GM13976 (cell line): ENCODE measurements around the gene TTLL3.
A peak's percentile ranks its signal among the peaks of the same experiment; 100 is the strongest.
"Not testable (repeated sequence)": the region's sequence is repeated elsewhere in the genome, so short reads cannot be mapped to it uniquely, and the experiment has no call there.

ENCODE experiments used
- DNase-seq: peaks from one replicate; pipeline ENCODE4 v3.0.0; 2012; ENCODE audit warnings: low spot score
- CTCF ChIP-seq: IDR thresholded peaks from 2 replicates; pipeline ENCODE4 v1.5.1; 2012; ENCODE audit warnings: borderline replicate concordance, mild to moderate bottlenecking; ENCODE audit not compliant: insufficient read depth; ENCODE audit errors: extremely low read depth, missing control alignments, control extremely low read depth
- in situ Hi-C: fragments of 300-500 bp; cut with MboI; formaldehyde crosslinking; loops from one replicate; pipeline ENCODE4 v1.12.0; 2022; ENCODE audit warnings: low sequenced_read_pairs, mixed read lengths, inconsistent platforms; ENCODE audit not compliant: unreplicated experiment

The TTLL3 gene

GRCh38 chr3:9859530-9860025 is 49.5 kb downstream of the TTLL3 start:
- in situ Hi-C loops = no loop called here
- no peak for TF ChIP-seq CTCF
- DNase-seq = no peak

- no peak for TF ChIP-seq CTCF
- no peak for DNase-seq
- in situ Hi-C loops = no loop called here
These were observed 51.1 kb downstream of the TTLL3 start for GRCh38 chr3:9861201-9861600.

DNA sequence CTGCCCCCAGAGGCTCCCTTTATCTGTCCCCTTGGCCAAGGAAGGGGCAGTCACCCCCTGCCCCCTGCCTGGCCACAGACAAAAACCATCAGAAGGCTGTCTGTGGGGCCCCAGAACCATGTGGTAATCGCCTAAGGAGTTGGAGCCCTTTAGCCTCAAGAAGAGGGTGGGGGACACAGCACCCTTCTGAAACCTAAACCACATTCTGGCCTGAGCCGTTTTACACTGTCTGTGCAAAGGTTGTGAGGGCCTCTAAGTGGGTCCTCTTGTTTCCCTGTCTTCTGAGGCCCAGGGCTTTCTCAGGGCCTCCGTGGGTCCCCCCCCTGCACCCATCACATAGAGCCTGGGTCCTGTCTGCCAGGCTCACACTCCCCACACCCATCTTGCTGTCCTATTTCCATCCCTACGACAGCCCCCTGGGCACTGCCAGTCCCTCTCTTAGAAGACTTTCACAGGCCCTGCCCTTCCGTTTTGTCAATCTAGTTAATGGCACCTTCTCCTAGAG is 51.6 kb downstream of the TTLL3 start:
- DNase-seq = peak; percentile 27
- no peak for TF ChIP-seq CTCF
- in situ Hi-C loops = no loop called here

GRCh38 chr3:9862391-9863057 is 52.5 kb downstream of the TTLL3 start:
- in situ Hi-C loops = no loop called here
- peak; percentile 26 for TF ChIP-seq CTCF
- DNase-seq = peak; percentile 82

GRCh38 chr3:9863058-9863772 is 53.2 kb downstream of the TTLL3 start:
- no peak for TF ChIP-seq CTCF
- DNase-seq = no peak
- in situ Hi-C loops = no loop called here

- in situ Hi-C loops = no loop called here
- no peak for DNase-seq
- no peak for TF ChIP-seq CTCF
These were observed 54.3 kb downstream of the TTLL3 start for GRCh38 chr3:9864200-9864927.

GRCh38 chr3:9865125-9865637 is 55.1 kb downstream of the TTLL3 start:
- DNase-seq, in situ Hi-C loops: not testable (repeated sequence)
